D721Med (cell line): Measurements from ENCODE around the gene MAGEA8.
"Not testable (repeated sequence)": the region's sequence is repeated elsewhere in the genome, so short reads cannot be mapped to it uniquely, and the experiment has no call there.

Experiments
- DNase-seq: peaks from one replicate; pipeline ENCODE4 v3.0.0; 2011; ENCODE audit warnings: low spot score; ENCODE audit not compliant: insufficient read length
- FAIRE-seq: peaks from 2 replicates; lab custom pipeline; 2011; peaks lifted over from hg19 to GRCh38; lab: Jason Lieb, UNC
- CTCF ChIP-seq: IDR thresholded peaks from 2 replicates; pipeline ENCODE4 v1.5.1; 2012; ENCODE audit warnings: mild to moderate bottlenecking, control low read depth; ENCODE audit not compliant: insufficient read depth; ENCODE audit errors: missing control alignments

The MAGEA8 gene

GRCh38 chrX:149916745-149917392 lies 35.9 kb downstream of the MAGEA8 start:
- no peak for DNase-seq
- TF ChIP-seq CTCF: no peak
- no peak for FAIRE-seq

GRCh38 chrX:149923836-149924235 lies 42.9 kb downstream of the MAGEA8 start:
- not testable (repeated sequence) for DNase-seq, FAIRE-seq

GRCh38 chrX:149924434-149924833 lies 43.5 kb downstream of the MAGEA8 start:
- DNase-seq, FAIRE-seq: not testable (repeated sequence)

GRCh38 chrX:149927245-149927963 lies 46.4 kb downstream of the MAGEA8 start:
- FAIRE-seq, DNase-seq: not testable (repeated sequence)

GRCh38 chrX:149927964-149928258 lies 46.9 kb downstream of the MAGEA8 start:
- FAIRE-seq: not testable (repeated sequence)

GRCh38 chrX:149928635-149929034 lies 47.7 kb downstream of the MAGEA8 start:
- FAIRE-seq, DNase-seq: not testable (repeated sequence)

More at GRCh38 chrX:149927964-149928258, 46.9 kb downstream of the MAGEA8 start:
- DNase-seq: not testable (repeated sequence)

GRCh38 chrX:149929400-149929799 lies 48.4 kb downstream of the MAGEA8 start, which contains the start of gene HSFX4:
Gene HSFX4 (plus strand): TSS chrX:149929573. CDS start chrX:149929645, 72 bp downstream.
- FAIRE-seq, DNase-seq: not testable (repeated sequence)

GRCh38 chrX:149931355-149931754 lies 50.4 kb downstream of the MAGEA8 start:
- FAIRE-seq, DNase-seq: not testable (repeated sequence)

- DNase-seq, FAIRE-seq: not testable (repeated sequence)
These were observed 51.2 kb downstream of the MAGEA8 start for GRCh38 chrX:149932150-149932549.

GRCh38 chrX:149932970-149933369 lies 52.0 kb downstream of the MAGEA8 start:
- not testable (repeated sequence) for FAIRE-seq, DNase-seq

GRCh38 chrX:149933547-149933946 lies 52.6 kb downstream of the MAGEA8 start:
- not testable (repeated sequence) for DNase-seq, FAIRE-seq
